Right ventricle myocardium superior (tissue), 1 donor: ENCODE measurements around the gene LMNA. TPM values are rescaled to one million over a fixed set of nuclear protein-coding genes. Genes with fewer than 3 reads are reported as not detected.
A peak's percentile ranks its signal among the peaks of the same experiment; 100 is the strongest.

Source experiments
- ATAC-seq: fragments of 200-7000 bp; cut with Tn5 transposase; one replicate; pipeline ENCODE4 v1.9.1; 2020; ENCODE audit warnings: mild to moderate bottlenecking; ENCODE audit not compliant: poor library complexity
- DNase-seq: peaks from one replicate; pipeline ENCODE4 v3.0.0-alpha.2; 2020
- intact Hi-C: fragments of 100-400 bp; cut with DNase I; formaldehyde crosslinking; loops from one replicate; pipeline ENCODE4 v1.11.2; 2022
- total RNA-seq: library from RNA; stranded (reverse); fragmentation: NEBNext Ultra II Directional; extraction: Animal tissue kit (Norgen Biotek cat#: 25700); gene quantifications from one replicate; pipeline ENCODE4 v1.2.1, GENCODE V29; 2021
- donor health status: DM: no; HTN: yes; CAD: no; lungs with severe emphysema.

LMNA gene
- total RNA-seq, 1 donor from 2014 or later = 270 TPM

DNA sequence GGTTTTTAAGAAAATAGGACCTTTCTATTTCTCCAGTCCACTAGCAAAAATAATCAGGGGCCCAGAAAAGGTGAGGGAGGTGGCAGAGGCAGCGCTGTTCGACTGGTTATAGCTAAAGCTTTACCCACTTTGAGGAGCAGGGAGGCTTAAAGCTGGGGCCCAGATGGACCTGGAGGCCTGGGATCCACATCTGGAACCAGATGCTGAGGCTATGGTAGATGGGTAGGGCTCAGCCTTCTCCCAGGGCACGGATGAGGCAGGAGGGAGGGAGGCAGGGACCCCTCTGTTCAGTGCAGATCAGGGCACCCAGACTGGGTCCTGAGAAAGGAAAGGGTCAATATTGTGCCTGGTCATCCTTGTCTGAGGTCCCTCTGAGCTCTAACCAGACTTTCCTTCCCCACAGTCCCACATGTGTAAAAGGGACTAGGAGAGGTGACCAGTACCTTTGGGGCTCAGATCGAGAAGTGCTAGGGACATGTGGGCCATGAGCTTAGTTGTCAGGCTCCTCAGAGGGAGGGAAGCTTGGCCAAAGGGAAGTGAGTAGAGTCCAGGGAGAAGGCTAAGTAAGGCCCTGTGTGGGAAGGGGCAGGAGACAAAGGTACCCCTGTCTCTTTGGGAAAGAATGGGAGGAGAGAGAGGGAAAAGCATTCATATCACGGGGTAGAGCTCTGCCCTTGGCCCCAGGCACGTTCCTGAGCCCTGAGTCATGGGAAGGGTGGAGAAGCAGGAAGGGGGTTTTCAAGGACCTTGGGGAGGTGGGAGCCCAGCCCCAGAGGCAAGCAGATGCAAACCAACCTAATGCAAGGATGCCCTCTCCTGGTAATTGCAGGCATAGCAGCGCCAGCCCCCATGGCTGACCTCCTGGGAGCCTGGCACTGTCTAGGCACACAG lies 15.4 kb downstream of the LMNA start:
- intact Hi-C loops = loop anchor here (2.0 kb wide), 1 partner anchor 33 kb away; no protein-coding TSS in a partner anchor
- ATAC-seq (peak; percentile 53), DNase-seq (peak; percentile 87)

DNA sequence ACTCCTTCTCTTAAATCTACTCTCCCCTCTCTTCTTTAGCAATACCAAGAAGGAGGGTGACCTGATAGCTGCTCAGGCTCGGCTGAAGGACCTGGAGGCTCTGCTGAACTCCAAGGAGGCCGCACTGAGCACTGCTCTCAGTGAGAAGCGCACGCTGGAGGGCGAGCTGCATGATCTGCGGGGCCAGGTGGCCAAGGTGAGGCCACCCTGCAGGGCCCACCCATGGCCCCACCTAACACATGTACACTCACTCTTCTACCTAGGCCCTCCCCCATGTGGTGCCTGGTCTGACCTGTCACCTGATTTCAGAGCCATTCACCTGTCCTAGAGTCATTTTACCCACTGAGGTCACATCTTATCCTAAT lies 16.0 kb downstream of the LMNA start:
- ATAC-seq = no peak
- DNase-seq = no peak
- intact Hi-C loops = loop anchor here (2.0 kb wide), 1 partner anchor 34 kb away; no protein-coding TSS in a partner anchor

DNA sequence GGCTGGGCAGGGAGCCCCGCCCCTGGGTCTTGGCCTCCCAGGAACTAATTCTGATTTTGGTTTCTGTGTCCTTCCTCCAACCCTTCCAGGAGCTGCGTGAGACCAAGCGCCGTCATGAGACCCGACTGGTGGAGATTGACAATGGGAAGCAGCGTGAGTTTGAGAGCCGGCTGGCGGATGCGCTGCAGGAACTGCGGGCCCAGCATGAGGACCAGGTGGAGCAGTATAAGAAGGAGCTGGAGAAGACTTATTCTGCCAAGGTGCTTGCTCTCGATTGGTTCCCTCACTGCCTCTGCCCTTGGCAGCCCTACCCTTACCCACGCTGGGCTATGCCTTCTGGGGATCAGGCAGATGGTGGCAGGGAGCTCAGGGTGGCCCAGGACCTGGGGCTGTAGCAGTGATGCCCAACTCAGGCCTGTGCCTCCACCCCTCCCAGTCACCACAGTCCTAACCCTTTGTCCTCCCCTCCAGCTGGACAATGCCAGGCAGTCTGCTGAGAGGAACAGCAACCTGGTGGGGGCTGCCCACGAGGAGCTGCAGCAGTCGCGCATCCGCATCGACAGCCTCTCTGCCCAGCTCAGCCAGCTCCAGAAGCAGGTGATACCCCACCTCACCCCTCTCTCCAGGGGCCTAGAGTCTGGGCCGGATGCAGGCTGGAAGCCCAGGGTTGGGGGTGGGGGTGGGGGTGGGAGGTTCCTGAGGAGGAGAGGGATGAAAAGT lies 20.4 kb downstream of the LMNA start:
- ATAC-seq = no peak
- no peak for DNase-seq
- intact Hi-C loops = no loop called here

DNA sequence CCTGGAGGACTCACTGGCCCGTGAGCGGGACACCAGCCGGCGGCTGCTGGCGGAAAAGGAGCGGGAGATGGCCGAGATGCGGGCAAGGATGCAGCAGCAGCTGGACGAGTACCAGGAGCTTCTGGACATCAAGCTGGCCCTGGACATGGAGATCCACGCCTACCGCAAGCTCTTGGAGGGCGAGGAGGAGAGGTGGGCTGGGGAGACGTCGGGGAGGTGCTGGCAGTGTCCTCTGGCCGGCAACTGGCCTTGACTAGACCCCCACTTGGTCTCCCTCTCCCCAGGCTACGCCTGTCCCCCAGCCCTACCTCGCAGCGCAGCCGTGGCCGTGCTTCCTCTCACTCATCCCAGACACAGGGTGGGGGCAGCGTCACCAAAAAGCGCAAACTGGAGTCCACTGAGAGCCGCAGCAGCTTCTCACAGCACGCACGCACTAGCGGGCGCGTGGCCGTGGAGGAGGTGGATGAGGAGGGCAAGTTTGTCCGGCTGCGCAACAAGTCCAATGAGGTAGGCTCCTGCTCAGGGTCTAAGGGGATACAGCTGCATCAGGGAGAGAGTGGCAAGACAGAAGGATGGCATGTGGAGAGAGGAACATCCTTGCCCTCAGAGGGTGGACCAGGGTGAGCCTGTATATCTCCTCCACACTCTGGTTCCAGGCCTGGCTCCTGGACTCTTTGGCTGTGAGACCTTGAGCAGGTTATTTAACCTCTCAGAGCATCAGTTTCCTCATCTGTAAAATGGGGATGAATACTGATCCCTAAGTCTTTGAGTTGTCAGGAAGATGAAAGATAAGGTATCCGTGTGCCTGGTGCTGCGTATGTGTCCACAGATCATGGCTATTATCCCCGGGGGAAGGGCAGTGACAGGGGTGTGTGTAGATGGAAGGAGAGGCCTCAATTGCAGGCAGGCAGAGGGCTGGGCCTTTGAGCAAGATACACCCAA lies 21.7 kb downstream of the LMNA start:
- intact Hi-C loops = no loop called here
- no peak for DNase-seq
- no peak for ATAC-seq

DNA sequence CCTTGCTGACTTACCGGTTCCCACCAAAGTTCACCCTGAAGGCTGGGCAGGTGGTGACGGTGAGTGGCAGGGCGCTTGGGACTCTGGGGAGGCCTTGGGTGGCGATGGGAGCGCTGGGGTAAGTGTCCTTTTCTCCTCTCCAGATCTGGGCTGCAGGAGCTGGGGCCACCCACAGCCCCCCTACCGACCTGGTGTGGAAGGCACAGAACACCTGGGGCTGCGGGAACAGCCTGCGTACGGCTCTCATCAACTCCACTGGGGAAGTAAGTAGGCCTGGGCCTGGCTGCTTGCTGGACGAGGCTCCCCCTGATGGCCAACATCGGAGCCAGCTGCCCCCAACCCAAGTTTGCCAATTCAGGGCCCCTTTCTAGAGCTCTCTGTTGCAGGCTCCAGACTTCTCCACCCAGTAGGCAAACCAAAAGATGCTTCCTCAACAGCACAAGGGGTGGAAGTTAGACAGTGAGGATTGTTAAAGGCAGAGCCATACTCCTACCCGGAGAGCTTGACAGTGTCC lies 22.5 kb downstream of the LMNA start:
- DNase-seq (no peak), ATAC-seq (no peak)
- intact Hi-C loops = no loop called here

DNA sequence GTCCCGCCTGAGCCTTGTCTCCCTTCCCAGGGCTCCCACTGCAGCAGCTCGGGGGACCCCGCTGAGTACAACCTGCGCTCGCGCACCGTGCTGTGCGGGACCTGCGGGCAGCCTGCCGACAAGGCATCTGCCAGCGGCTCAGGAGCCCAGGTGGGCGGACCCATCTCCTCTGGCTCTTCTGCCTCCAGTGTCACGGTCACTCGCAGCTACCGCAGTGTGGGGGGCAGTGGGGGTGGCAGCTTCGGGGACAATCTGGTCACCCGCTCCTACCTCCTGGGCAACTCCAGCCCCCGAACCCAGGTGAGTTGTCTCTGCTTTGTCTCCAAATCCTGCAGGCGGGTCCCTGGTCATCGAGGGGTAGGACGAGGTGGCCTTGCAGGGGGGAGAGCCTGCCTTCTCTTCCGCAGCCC lies 24.0 kb downstream of the LMNA start:
- ATAC-seq (no peak), DNase-seq (no peak)
- intact Hi-C loops = no loop called here

DNA sequence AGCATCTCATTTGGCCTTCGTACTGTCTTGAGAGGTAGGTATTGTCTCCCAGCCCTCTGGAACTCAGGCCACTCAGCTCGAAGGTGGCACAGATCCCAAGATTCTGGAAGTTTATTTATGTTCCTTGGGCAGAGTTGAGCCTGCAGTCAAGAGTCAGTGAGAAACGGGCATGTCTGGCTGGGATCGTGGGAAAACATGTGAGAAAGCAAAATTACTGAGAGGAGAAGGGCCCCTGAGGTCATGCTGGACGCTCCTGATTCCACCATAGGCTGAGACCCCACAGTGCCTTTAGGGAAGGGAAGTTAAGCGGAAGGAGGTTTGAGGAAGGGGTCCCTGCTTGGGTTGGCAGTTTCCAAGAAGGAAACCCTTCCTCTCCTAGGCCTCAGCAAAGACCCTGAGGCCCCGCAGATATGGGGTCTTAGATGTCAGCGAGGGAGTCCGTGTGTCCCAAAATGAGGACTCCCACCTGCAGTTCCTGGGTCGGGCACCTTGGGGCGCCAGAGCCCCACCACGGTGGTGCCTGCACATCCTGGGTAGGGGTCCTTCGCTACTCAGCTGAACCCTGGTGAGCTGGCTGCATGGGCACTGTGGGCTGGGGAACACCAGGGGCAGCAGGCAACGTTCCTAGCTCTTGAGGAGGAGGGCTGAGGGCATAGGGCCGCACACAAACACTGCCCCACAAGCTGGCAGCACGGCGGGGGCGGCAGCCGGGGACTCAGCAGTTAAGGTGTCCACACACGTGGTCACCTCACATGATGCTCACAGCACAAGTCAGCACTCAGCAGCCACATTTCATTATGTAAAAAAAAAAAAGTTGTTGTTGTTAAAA lies 26.6 kb downstream of the LMNA start:
- ATAC-seq (peak; percentile 44), DNase-seq (peak; percentile 55)
- intact Hi-C loops = loop anchor here (10.0 kb wide), 1 partner anchor 54 kb away; the partner anchor contains the start of gene SLC25A44

DNA sequence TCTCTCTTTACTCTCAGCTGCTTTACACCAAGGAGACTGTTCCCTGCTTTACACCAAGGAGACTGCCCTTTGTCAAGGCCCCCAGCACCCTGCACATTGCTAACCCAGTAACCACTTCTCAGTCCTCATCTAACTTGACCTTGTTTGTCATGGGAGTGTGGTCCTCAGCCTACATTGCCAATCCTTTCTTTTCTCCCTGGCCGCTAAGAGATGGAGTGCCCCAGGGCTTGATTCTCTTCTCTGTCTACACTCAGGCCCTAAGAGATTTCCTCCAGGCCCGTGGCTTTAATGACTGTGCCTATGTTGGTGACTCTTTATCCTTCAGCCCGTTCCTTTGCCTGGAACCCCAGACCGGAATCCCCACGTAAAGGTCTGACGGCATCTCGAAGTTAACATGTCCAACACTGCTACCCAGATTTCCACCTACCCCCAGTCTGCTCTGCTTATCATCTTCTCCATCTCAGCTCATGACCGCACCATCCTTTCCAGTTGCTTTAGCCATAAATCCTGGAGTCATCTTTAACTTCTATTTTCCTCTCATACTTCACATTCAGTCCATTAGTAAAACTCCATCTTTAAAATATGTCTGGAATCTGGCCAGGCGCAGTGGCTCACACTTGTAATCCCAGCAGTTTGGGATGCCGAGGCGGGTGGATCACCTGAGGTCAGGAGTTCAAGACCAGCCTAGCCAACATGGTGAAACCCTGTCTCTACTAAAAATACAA lies 29.4 kb downstream of the LMNA start:
- ATAC-seq (no peak), DNase-seq (no peak)
- intact Hi-C loops = loop anchor here (10.0 kb wide), 1 partner anchor 51 kb away; the partner anchor contains the start of gene SLC25A44

DNA sequence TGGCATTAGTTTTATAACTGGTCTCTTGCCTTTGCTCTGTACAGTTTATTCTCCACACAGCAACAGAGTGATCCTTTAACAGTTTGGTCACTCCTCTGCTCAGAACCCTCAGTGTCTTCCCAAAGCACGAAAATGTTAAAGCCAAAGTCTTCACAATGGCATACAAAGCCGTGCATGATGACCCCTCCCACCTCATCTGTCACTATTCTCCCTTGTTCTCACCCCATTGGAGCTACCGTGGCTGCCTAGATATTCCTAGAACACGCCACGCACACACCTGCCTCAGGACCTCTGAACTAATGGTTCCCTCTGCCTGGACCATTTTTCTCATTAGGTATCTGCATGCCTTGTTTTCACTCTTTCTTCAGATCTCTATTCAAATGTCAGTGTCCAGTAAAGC lies 30.2 kb downstream of the LMNA start:
- intact Hi-C loops = loop anchor here (10.0 kb wide), 1 partner anchor 50 kb away; the partner anchor contains the start of gene SLC25A44
- DNase-seq (no peak), ATAC-seq (no peak)

DNA sequence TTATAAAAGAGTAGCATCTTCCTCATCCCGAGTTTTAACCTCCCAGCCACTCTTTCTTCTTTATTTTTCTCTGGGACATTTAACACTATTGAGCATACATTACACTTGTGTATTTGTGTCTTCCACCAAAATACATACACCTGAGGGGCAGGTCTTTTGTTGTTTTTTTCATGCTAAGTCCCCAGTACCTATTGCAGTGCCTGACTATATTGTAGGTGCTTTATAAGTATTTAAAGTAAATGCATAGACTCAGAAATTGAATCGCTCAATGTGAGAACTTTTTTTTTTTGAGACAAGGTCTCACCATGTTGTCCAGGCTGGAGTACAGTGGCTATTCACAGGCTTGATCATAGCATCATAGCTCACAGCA lies 31.1 kb downstream of the LMNA start:
- intact Hi-C loops = loop anchor here (10.0 kb wide), 1 partner anchor 49 kb away; the partner anchor contains the start of gene SLC25A44
- no peak for DNase-seq
- ATAC-seq = no peak

DNA sequence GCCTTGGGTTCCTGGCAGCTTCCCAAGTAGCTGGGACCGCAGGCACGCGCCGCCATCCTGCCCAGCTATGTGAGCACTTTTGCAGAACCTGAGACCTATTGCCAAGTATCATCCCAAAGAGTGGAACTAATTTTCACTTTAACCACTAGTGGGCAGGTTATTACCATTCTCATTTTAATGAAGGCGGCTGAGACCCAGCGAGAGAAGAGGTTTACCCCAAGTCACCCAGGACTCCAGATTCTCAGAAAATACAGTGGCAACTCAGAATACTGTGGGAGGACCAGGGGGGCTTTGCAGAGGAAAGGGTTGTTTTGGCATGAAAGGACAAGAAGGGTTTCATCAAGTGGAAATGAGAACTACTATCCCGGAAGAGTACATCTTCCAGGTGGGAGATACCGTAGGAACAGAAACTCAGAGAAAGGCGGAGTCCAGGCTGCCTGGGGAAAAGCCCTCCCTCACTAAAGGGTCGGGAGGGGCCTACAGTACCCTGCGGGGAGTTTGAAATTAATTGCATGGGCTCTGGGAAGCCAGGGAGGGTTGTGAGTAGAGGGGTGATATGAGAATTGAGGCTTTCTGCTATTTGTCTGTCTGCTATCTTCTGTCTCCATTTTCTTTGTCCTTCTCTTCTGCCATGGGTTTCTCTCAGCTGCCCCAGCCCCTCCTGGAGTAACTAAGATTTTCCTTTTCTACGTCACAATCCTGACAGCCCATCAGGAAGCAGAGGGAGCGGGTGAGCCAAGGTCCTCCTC lies 31.7 kb downstream of the LMNA start:
- DNase-seq (peak; percentile 80), ATAC-seq (peak; percentile 67)
- intact Hi-C loops = loop anchor here (10.0 kb wide), 1 partner anchor 49 kb away; the partner anchor contains the start of gene SLC25A44

DNA sequence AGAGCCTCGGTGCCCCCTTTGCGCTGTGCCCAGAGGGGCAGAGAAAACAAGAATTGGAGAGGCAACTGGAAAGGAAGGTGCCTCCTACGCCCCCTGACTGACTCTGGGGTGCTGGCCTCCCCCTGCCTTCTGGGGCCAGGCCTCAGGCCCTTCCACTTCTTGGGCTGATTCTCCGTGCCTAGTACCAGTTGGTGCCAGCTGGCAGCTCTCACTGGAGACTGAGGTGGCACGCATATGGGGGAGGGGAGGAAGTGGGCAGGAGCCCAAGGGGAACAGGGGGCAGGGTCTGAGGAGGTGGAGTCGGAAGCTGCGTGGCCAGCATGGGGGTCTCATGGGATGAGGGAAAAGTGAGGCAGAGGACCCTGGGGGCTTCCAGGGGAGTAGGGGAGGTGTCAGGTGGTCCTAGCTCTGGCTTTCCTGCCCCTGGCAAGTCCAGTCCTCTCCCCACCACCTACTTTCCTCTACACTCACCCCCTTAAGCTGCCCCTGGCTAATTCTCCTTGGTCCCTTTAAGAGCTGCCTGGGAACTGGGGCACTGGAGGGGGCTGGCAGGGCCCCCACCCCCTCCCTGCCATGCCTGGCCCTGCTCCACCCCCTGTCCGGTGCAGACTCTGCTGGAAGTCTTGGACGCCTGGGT lies 32.4 kb downstream of the LMNA start:
- intact Hi-C loops = loop anchor here (10.0 kb wide), 1 partner anchor 48 kb away; the partner anchor contains the start of gene SLC25A44
- DNase-seq (peak; percentile 53), ATAC-seq (no peak)

DNA sequence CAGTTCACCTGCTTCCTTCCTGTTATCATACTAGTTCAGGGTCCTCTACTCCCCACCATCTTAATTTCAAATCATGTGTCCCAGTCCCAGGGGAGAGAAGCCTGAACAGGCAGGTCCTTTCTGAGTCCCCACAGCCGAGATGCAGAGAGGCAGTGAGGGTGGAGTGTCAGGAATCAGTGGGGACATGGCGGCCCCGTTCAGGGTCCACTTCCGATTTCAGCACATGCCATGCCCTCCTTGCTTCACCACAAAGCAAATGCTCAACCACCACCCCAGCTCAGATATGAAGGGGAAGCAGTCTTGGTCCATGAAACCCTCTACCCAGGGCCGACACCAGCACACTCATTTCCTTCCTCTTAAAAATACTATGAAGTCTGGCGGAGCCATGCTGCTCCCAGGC lies 33.7 kb downstream of the LMNA start:
- peak; percentile 11 for ATAC-seq
- DNase-seq = peak; percentile 52
- intact Hi-C loops = loop anchor here (10.0 kb wide), 1 partner anchor 47 kb away; the partner anchor contains the start of gene SLC25A44

DNA sequence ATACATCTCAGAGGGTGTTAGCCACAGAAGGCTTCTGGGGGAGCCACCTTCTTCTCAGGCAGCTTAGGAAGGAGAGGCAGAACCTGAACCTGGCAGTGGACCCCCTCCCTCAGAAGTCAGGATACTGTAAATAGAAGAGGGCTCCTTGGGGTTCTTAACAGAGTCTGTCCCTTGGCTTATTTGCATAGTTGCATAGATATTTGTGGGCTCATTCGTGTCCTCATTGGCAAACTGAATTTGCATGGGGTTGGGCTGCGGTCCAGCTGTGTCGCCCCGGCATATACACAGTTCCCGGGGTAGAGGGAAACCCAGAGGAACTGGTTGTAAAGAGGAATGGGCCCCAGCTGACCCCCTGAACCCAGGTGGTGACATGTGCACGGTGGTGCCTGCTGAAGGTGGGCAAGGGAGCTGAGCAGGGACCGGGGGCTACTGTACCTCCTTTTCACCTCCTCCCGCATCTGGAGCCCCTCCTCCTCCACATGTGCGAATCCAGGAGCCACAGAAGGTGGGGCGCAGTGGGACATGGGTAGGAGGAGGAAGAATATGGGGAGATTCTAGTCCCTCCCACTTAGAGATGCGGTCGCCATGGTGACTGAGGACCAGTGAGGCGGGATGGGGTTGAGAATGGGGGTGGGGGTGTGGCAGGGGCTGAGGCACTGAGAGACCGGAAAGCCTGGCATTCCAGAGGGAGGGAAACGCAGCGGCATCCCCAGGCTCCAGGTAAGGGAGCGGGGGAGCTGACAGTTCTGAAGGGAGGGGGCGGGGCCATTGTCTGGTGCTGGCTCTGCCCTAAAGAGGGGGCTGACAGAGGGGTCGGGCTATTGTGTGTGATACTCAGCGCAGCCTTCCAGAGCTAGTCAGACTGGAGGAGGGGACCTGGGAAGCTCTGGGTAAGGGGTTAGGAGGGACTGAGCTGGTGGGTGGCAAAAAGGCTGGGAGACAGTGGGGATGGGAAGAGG lies 35.1 kb downstream of the LMNA start:
- DNase-seq = no peak
- no peak for ATAC-seq
- intact Hi-C loops = loop anchor here (5.0 to 10.0 kb wide), 2 partner anchors 45 to 73 kb away; partner anchors contain the start of gene SLC25A44
